NCI-H146 (cell line): Measurements from ENCODE around the gene RBBP6.
A peak's percentile ranks its signal among the peaks of the same experiment; 100 is the strongest.

Experiments used
- DNase-seq: peaks from one replicate; lab custom pipeline; 2025; lab: John Stamatoyannopoulos, UW

The RBBP6 gene

DNA sequence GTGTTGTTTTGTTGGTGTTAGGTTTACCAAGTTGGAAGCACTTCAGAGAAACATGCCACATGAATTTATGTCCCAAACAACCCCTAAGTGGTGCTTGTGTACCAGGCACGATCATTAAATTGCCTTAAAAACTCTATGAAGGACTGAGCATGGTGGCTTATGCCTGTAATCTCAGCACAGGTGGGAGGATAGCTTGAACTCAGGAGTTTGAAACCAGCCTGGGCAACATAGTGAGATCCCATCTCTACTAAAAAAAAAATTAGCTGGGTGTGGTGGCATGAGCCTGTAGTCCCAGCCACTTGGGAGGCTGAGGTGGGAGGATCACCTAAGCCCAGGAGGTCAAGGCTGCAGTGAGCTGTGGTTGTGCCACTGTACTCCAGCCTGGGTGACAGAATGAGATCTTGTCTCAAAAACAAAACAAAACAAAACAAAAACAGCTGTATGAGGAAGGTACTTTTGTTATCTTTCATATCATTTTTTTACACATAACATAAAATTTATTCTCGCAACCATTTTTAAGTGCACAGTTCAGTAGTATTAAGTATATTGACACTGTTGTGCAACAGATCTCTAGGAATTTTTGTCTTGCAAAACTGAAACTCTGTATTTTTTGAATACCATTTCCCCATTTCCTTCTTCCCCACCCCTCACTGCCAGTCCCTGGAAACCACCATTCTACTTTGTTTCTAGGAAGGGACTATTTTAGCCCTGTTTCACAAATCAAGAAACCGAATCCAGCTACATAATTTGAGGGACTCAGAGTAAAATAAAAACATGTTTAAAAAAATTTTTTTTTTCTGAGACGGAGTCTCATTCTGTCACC lies 14.3 kb upstream of the RBBP6 start:
- no peak for DNase-seq

- no peak for DNase-seq
Measured at GRCh38 chr16:24525970-24526559, 13.3 kb upstream of the RBBP6 start.

DNA sequence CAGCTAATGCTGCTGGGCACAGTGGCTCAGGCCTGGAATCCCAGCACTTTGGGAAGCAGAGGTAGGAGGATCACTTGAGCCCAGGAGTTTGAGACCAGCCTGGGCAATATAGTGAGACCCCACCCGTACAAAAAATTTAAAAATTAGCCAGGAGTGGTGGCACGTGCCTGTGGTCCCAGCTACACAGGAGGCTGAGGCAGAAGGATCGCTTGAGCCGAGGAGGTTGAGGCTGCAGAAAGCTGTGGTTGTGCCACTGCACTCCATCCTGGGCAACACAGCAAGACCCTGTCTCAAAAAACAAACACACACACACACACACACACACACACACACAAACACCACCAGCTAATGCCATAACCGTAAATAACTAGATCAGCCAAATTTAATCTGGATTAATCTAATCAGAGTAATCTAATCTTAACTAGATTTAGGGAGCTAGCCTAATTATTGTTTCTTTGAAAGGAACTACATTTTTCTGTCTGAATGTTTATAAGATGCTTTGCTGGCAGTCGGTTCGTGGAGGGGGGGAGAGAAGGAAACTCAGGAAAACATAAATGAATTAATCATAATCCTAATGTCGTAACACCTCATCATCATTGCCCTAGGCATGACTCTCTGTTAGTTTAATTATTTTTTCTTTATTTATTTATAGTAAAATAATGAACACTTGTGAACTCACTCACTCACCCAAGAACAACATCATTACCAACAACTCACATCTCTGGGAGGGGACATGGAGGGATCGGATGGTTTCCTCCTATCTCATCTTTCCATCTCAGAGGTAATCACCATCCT lies 12.5 kb upstream of the RBBP6 start:
- no peak for DNase-seq

- no peak for DNase-seq
Measured at GRCh38 chr16:24531166-24531565, 8.2 kb upstream of the RBBP6 start.

GRCh38 chr16:24534620-24535019 lies 4.7 kb upstream of the RBBP6 start:
- no peak for DNase-seq

DNA sequence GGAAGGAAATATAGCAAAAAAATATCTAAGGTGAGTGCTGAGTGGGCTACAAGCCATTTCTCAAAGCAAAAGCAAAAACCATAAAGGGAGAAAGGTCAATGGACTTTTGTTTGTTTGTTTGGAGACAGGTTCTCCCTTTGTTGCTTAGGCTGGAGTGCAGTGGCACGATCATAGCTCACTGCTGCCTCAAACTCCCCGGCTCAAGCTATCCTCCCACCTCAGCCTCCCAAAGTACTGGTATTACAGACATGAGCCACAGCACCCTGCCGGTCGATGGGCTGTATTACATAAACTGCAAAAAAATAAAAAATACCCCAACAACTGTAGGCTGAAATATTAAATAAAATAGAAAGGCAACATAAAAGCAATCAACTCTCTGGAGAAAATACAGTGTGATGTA lies 3.5 kb upstream of the RBBP6 start:
- no peak for DNase-seq

- no peak for DNase-seq
Measured at GRCh38 chr16:24536671-24537070, 2.7 kb upstream of the RBBP6 start.

- DNase-seq = no peak
Measured at GRCh38 chr16:24537474-24538337, 1.7 kb upstream of the RBBP6 start.

DNA sequence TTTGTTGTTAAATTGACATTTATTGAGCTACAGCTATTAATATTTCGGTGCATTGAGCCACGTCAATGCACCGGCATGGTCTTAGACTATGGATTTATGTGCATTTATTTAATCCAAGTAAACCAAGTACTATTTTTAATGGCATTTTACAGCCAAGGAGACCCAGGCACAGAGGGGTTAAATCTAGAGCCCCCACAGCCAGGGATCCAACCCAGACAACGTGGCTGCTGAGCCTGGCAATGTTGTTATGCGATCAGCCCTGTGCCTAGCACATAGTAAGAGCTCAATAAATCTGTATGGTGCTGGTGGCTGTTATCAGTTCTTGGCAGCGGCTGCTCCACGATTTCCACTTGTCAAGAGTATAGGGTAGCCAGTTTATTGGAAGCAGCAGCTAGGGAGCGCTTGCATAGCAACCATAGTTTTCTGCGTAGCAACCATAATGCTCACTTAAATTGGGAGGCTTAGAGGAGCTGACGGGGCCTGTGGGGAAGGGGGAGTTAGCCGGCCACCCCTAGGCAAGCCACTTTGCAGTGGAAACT lies 541 bp upstream of the RBBP6 start:
- peak; percentile 90 for DNase-seq

DNA sequence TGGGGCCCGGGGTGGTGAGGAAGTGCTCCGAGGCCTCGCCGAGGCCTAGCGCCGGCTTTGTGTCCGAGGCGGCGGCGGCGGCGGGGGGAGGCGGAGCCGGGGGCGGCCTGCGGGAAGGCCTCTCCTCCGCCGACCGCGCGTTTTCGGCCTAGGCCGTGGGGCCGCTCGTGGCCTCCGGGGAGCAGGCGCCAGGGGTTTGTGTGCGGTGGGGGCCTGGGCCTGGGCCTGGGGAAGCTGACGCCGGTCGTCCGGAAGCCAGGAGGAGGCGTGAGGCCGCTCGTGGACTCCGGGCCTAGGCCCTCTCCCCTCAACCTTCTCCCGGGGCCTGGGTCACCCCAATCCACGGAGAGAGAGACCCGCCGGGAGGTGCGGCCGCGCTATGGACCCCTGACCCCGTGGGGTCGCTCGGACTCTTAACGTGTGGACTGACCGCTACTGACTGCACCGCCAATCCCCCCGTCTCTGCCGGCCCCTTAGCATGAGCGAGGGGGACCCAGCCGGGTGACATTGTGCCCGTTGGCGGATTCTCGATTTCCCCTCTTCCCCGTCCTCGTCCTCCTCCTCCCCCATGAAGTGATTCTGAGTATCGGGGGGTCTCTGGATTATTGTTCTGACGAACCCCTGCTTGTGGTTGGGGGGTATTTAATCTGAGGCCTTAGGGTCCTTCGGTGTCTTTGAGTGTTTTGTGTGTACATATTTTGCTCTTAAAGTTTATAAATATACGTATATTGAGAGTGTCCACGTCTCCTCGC lies 660 bp downstream of the RBBP6 start:
- DNase-seq = peak; percentile 84

DNA sequence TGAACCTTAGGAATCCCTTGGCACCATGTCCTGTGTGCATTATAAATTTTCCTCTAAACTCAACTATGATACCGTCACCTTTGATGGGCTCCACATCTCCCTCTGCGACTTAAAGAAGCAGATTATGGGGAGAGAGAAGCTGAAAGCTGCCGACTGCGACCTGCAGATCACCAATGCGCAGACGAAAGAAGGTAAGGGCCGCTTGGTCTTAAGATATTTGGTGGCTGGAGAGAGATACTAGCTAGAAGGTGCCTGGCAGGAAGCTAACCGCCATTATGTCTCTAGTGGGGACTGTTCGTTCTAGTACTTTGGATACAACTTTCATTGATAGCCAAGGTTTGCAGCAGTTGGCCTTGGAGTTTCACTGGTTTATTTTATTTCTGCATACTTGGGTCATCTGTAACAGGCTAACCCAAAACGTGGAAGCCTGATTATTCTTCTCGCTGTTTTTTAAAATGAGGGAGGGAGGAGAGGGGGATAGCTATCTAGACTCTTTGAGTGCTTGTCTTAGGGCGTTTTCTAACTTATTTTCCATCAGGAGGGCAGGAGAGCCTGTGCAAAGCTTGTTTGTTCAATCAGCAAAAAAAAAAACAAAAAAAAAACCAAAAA lies 1.3 kb downstream of the RBBP6 start:
- DNase-seq = peak; percentile 31

DNA sequence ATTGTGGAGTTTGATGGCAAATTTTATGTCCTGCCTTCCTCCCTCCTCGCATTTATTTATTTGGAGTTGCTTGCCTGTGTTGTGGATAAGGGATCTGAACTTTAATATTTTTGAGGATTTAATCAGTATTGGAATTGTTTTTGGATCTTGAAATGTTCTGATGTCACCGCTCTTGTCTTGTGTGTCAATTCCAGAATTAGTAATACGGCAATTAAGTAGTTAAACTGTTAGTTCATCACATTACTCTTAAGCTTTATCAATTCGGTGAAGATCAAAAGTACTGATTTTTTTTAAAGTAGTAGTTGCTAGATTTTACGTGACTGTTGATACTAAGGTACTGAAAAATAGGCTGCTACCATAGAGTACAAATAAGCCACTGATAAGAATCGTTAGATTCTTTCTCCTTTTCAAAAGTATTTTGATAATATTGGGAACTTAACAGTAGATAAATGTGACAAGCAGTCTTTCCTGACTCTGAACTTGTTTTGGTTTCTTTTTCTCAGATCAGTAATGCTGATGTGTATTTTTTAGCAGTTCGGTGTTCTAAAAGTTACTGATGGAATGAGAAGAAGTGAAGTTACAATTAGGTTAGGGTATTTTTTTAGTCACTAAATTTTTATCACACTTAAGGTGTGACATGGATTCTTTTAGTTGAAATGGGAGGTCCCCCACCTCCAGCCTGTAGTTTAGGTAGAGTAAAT lies 2.0 kb downstream of the RBBP6 start:
- no peak for DNase-seq

DNA sequence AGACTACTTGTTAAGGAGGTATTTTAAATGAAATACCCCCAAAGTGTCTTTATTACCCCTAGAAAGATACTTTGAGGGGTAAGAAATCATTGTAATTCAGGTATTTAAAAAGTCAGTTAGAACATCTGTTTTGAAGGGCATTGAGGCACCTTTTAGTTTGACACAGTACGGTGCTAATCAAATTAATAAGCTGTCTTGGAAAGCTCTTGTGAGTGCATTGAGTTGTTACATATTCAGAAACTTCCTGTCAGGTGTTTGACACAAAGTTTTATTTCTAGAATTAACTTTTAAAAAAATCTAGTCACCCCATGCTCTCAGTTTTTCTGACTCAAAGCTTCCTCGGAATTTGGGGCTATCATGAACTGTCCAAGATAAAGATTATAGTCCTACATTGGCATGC lies 4.6 kb downstream of the RBBP6 start:
- DNase-seq = no peak

DNA sequence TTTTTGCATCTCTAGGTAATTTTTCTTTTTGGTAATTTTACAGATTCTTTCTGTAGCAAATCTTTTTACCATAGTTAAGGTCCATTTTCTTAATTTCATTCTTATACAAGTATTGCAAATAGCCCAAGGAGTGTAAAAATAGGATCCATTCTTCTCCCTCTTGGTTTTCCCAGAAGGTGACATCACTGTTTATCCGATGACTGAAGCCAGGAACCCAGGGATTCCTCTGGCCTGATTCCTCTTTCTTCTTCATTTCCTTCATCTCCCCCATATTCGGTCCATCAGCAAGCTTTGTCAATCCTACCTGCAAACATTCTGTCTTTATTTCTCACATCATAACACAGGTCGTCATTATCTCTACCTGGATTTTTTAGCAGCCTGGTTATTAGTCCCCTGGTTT lies 5.3 kb downstream of the RBBP6 start:
- no peak for DNase-seq

DNA sequence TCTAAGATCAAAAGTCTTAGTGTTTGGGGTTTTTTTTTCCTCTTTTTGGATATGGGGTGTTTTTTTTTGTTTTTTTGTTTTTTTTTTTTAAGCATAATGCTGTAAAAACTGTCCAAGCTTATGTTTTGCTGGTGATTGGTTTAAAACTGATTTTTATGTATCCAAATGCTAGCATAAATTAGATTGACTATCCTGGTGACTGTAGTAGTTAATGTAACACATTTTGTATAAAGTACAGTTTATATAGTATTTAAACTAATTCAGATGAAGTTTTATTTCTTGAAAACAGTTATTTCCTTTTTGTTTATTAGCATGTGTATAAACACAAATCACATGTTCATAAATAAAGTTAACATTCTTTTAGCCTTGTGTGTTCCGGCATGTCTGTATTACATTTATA lies 10.9 kb downstream of the RBBP6 start:
- DNase-seq = no peak

DNA sequence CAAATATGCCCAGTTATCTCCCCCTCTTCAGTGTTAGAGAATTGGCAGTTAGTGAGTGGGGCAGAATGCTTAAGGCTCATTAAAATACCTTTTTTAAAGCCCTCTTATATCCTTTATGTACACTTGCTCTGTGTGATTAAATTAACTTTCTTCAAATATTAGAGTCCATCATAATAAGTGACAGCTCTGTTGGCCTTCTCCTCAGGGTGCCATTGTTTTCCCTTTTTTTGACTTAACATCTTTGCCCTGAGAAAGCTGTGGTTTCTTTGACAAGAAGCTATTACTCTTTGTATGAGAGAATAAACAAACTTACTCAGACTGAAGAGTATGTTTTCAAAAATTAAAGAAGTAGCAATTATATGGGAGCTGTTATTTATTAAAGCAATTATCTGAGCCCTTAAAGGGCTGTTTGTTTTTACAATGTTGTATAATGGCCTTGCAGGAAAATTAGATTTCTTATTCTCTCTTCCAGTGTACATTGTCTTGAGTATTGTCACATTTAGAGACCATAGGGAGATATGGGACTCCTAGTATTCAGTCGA lies 13.4 kb downstream of the RBBP6 start:
- peak; percentile 89 for DNase-seq

- no peak for DNase-seq
Measured at GRCh38 chr16:24553983-24554382, 14.6 kb downstream of the RBBP6 start.

GRCh38 chr16:24555346-24555872 lies 16.0 kb downstream of the RBBP6 start:
- DNase-seq = no peak

DNA sequence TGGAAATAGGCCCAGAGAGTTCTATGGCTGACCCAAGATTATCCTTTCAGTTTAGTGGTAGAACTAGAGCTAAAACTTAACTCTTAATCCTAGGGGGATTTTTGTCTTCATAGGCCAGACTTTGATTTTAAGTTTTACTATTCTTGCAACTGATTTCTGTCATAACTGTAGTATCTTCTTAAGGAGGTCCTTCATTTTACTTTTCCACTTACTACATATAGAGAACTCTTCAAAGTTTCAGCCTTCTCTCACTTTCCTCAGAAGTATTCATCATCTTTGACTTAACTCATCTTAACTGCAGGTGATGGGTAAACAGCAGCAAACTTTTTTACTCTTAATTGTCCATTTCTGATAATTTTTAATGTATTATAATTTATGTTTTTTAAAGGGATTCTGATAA lies 23.4 kb downstream of the RBBP6 start:
- no peak for DNase-seq
